Sigmoid colon (tissue), 4 donors: Measurements from ENCODE around the gene DYSF.

Experiments
- CTCF ChIP-seq, 4 experiments: fragments of 450-650 bp in 3 of 4; fragments of 200-600 bp in 1 of 4; IDR thresholded peaks; one replicate each; pipeline ENCODE4 v1.5.1; 2016 to 2019; ENCODE audit warnings: antibody characterized with exemption in 4 of 4, mild to moderate bottlenecking in 3 of 4, moderate library complexity in 2 of 4
- EP300 ChIP-seq, 4 donors: sonication (generic); formaldehyde crosslinking; IDR thresholded peaks; one replicate each; pipeline ENCODE4 v1.6.1; 2017; ENCODE audit warnings: antibody characterized with exemption in 4 of 4
- POLR2A ChIP-seq, 2 donors: fragments of 450-650 bp; IDR thresholded peaks; one replicate each; pipeline ENCODE4 v1.6.1; 2016; ENCODE audit warnings: antibody characterized with exemption in 2 of 2, mild to moderate bottlenecking in 2 of 2, moderate library complexity in 2 of 2
- POLR2AphosphoS5 ChIP-seq, 4 donors: sonication (generic); formaldehyde crosslinking; IDR thresholded peaks; one replicate each; pipeline ENCODE4 v1.6.1; 2017; ENCODE audit warnings: antibody characterized with exemption in 4 of 4

GRCh38 chr2:71706836-71707235 is 253.5 kb downstream of the DYSF start:
- TF ChIP-seq CTCF (IDR thresholded peaks at IDR 0.05) (no peak), POLR2AphosphoS5 (IDR thresholded peaks at IDR 0.05) (no peak), POLR2A (IDR thresholded peaks at IDR 0.05) (no peak), EP300 (IDR thresholded peaks at IDR 0.05) (no peak)
